HG03060 (cell line): ENCODE data around the gene KLC4.
A peak's percentile ranks its signal among the peaks of the same experiment; 100 is the strongest.

Source experiments
- ATAC-seq: cut with Tn5 transposase; IDR thresholded peaks from one replicate; pipeline ENCODE4 v1.9.1; 2021; ENCODE audit warnings: low read depth, moderate number of reproducible peaks; ENCODE audit not compliant: unreplicated experiment

KLC4 gene

GRCh38 chr6:43059168-43060033 is at the start of gene KLC4, which contains the start of gene MRPL2:
TSS of gene KLC4 (plus strand) at chr6:43059631. CDS start at chr6:43061336, 1,705 bp downstream.
TSS of gene MRPL2 (minus strand) at chr6:43059434. CDS start at chr6:43059381, 53 bp downstream.
- ATAC-seq = peak; percentile 85

GRCh38 chr6:43011207-43011606 is 48.2 kb upstream of the KLC4 start:
- no peak for ATAC-seq

GRCh38 chr6:43012364-43012763 is 47.1 kb upstream of the KLC4 start:
- ATAC-seq = no peak

- no peak for ATAC-seq
These were observed 46.2 kb upstream of the KLC4 start for GRCh38 chr6:43013097-43013842.

- ATAC-seq = peak; percentile 91
These were observed 45.5 kb upstream of the KLC4 start, which contains the start of the genes KLHDC3 and MEA1 for GRCh38 chr6:43013843-43014433. TSS of gene KLHDC3 (plus strand) at chr6:43014249. CDS start at chr6:43017193, 2,944 bp downstream. TSS of gene MEA1 (minus strand) at chr6:43013946. CDS start at chr6:43013813, 133 bp downstream.

GRCh38 chr6:43014434-43014909 is 45.0 kb upstream of the KLC4 start:
- no peak for ATAC-seq

GRCh38 chr6:43016176-43016942 is 43.1 kb upstream of the KLC4 start:
- no peak for ATAC-seq

GRCh38 chr6:43016943-43017334 is 42.5 kb upstream of the KLC4 start:
- no peak for ATAC-seq

- ATAC-seq = no peak
These were observed 40.3 kb upstream of the KLC4 start for GRCh38 chr6:43019152-43019551.

GRCh38 chr6:43020052-43020705 is 39.3 kb upstream of the KLC4 start:
- ATAC-seq = no peak

- ATAC-seq = no peak
These were observed 38.6 kb upstream of the KLC4 start for GRCh38 chr6:43020847-43021246.

GRCh38 chr6:43021270-43022047 is 38.0 kb upstream of the KLC4 start, which contains the start of gene RRP36:
TSS of gene RRP36 (plus strand) at chr6:43021623. CDS start at chr6:43021655, 32 bp downstream.
- no peak for ATAC-seq

- no peak for ATAC-seq
These were observed 35.0 kb upstream of the KLC4 start for GRCh38 chr6:43024436-43024835.

GRCh38 chr6:43026365-43026764 is 33.1 kb upstream of the KLC4 start:
- ATAC-seq = no peak

- no peak for ATAC-seq
These were observed 30.3 kb upstream of the KLC4 start for GRCh38 chr6:43029120-43029519.

GRCh38 chr6:43032326-43032725 is 27.1 kb upstream of the KLC4 start:
- no peak for ATAC-seq

GRCh38 chr6:43033496-43034189 is 25.8 kb upstream of the KLC4 start:
- no peak for ATAC-seq

GRCh38 chr6:43034190-43034525 is 25.3 kb upstream of the KLC4 start:
- ATAC-seq = no peak
